HG02642 (cell line): Measurements from ENCODE around the gene MYNN.

Source experiments
- ATAC-seq: cut with Tn5 transposase; IDR thresholded peaks from one replicate; pipeline ENCODE4 v1.9.1; 2021; ENCODE audit warnings: mild to moderate bottlenecking; ENCODE audit not compliant: unreplicated experiment, poor library complexity

MYNN gene

GRCh38 chr3:169772305-169772896 is 795 bp upstream of the MYNN start:
- peak; percentile 28 for ATAC-seq

GRCh38 chr3:169774186-169774585 is 990 bp downstream of the MYNN start:
- ATAC-seq: no peak

- no peak for ATAC-seq
Measured at GRCh38 chr3:169777822-169778221, 4.6 kb downstream of the MYNN start.

GRCh38 chr3:169780742-169781141 is 7.5 kb downstream of the MYNN start:
- no peak for ATAC-seq

- no peak for ATAC-seq
Measured at GRCh38 chr3:169781209-169781855, 8.1 kb downstream of the MYNN start.

- no peak for ATAC-seq
Measured at GRCh38 chr3:169787120-169787519, 13.9 kb downstream of the MYNN start.

GRCh38 chr3:169787791-169788190 is 14.6 kb downstream of the MYNN start:
- ATAC-seq: no peak

- no peak for ATAC-seq
Measured at GRCh38 chr3:169790219-169790618, 17.0 kb downstream of the MYNN start.

- no peak for ATAC-seq
Measured at GRCh38 chr3:169790687-169791429, 17.7 kb downstream of the MYNN start.

- no peak for ATAC-seq
Measured at GRCh38 chr3:169792359-169792758, 19.2 kb downstream of the MYNN start.

GRCh38 chr3:169804681-169805080 is 31.5 kb downstream of the MYNN start:
- ATAC-seq: no peak

- no peak for ATAC-seq
Measured at GRCh38 chr3:169809230-169809795, 36.1 kb downstream of the MYNN start.

- peak; percentile 4 for ATAC-seq
Measured at GRCh38 chr3:169811631-169812331, 38.6 kb downstream of the MYNN start.

GRCh38 chr3:169812332-169813235 is 39.4 kb downstream of the MYNN start, which contains the start of the genes LRRC34 and LRRIQ4:
Gene LRRC34, minus strand, starts transcription at chr3:169812904. Its CDS starts 356 bp downstream, at chr3:169812548.
Gene LRRIQ4, plus strand, starts transcription at chr3:169812870. Its CDS starts 9,052 bp downstream, at chr3:169821922.
- ATAC-seq: peak; percentile 71

GRCh38 chr3:169813278-169813677 is 40.1 kb downstream of the MYNN start:
- ATAC-seq: no peak

GRCh38 chr3:169813757-169814517 is 40.7 kb downstream of the MYNN start:
- peak; percentile 92 for ATAC-seq

- ATAC-seq: no peak
Measured at GRCh38 chr3:169815590-169816150, 42.5 kb downstream of the MYNN start.

GRCh38 chr3:169818316-169818715 is 45.1 kb downstream of the MYNN start:
- no peak for ATAC-seq
